ENCODE measurements around the gene TMEM150B.

The TMEM150B gene

GRCh38 chr19:55269299-55269698, 55.8 kb downstream of the TMEM150B start:
- peaks cover 43% of the 10 kb centered on the region for H3K36me3 ChIP-seq (ENCODE audit: insufficient read depth, low read length)
- H3K4me1 ChIP-seq (ENCODE audit: insufficient read depth, low read length): no peaks in the 10 kb centered on the region
- no peak overlapping the region for H3K4me3 ChIP-seq (ENCODE audit: low read depth in 1 of 2, low read length in 2 of 2)
- H3K27ac ChIP-seq (ENCODE audit: low read length): no peak overlapping the region
- H3K9ac ChIP-seq (ENCODE audit: low read depth, low read length): no peak overlapping the region
- H3K9me3 ChIP-seq (ENCODE audit: insufficient read depth, low read length, severe bottlenecking): no peaks in the 10 kb centered on the region
- H3K4me2 ChIP-seq (ENCODE audit: insufficient read depth, low read length): no peak overlapping the region
- TF ChIP-seq EZH2 (IDR thresholded peaks at IDR 0.05; ENCODE audit: borderline replicate concordance, low read depth, low read length, severe bottlenecking): no peak
- no peak for TF ChIP-seq CTCF (IDR thresholded peaks at IDR 0.05; ENCODE audit: borderline replicate concordance, extremely low read depth, low read length, poor library complexity, severe bottlenecking)
- H4K20me1 ChIP-seq (ENCODE audit: insufficient read depth, low read length): peaks cover 2% of the 10 kb centered on the region
- DNase-seq: no peak
- no peak for ATAC-seq (ENCODE audit: insufficient read depth, low read depth)
- no peak overlapping the region for H2AFZ ChIP-seq (ENCODE audit: low read depth, low read length)
- H3K79me2 ChIP-seq (ENCODE audit: insufficient read depth, low read length): peaks cover 6% of the 10 kb centered on the region; the same call in 1 of the 2 replicates
- no peaks in the 10 kb centered on the region for H3K27me3 ChIP-seq (ENCODE audit: insufficient read depth, low read length, poor library complexity)

- H3K36me3 ChIP-seq (ENCODE audit: insufficient read depth, low read length): peaks cover 25% of the 10 kb centered on the region
- TF ChIP-seq EZH2 (IDR thresholded peaks at IDR 0.05; ENCODE audit: borderline replicate concordance, low read depth, low read length, severe bottlenecking): no peak
- no peak for ATAC-seq (ENCODE audit: insufficient read depth, low read depth)
Measured at GRCh38 chr19:55266840-55267239, 58.3 kb downstream of the TMEM150B start.

GRCh38 chr19:55266404-55266803, 58.7 kb downstream of the TMEM150B start:
- DNase-seq (no peak), ATAC-seq (ENCODE audit: insufficient read depth, low read depth) (no peak)
- Histone ChIP-seq H3K27ac (ENCODE audit: low read length) (no peak overlapping the region), H2AFZ (ENCODE audit: low read depth, low read length) (no peak overlapping the region), H3K27me3 (ENCODE audit: insufficient read depth, low read length, poor library complexity) (no peaks in the 10 kb centered on the region), H3K9ac (ENCODE audit: low read depth, low read length) (no peak overlapping the region), H3K79me2 (ENCODE audit: insufficient read depth, low read length) (peaks cover 6% of the 10 kb centered on the region; the same call in 1 of the 2 replicates), H3K36me3 (ENCODE audit: insufficient read depth, low read length) (peaks cover 20% of the 10 kb centered on the region), H3K4me1 (ENCODE audit: insufficient read depth, low read length) (no peaks in the 10 kb centered on the region), H3K9me3 (ENCODE audit: insufficient read depth, low read length, severe bottlenecking) (no peaks in the 10 kb centered on the region), H4K20me1 (ENCODE audit: insufficient read depth, low read length) (peaks cover under 1% of the 10 kb centered on the region), H3K4me3 (ENCODE audit: low read depth in 1 of 2, low read length in 2 of 2) (no peak overlapping the region), H3K4me2 (ENCODE audit: insufficient read depth, low read length) (no peak overlapping the region)
- TF ChIP-seq CTCF (IDR thresholded peaks at IDR 0.05; ENCODE audit: borderline replicate concordance, extremely low read depth, low read length, poor library complexity, severe bottlenecking) (no peak), EZH2 (IDR thresholded peaks at IDR 0.05; ENCODE audit: borderline replicate concordance, low read depth, low read length, severe bottlenecking) (no peak)

More at GRCh38 chr19:55266840-55267239, 58.3 kb downstream of the TMEM150B start:
- H3K27ac ChIP-seq (ENCODE audit: low read length): no peak overlapping the region
- DNase-seq: no peak
- H2AFZ ChIP-seq (ENCODE audit: low read depth, low read length): no peak overlapping the region
- H3K4me2 ChIP-seq (ENCODE audit: insufficient read depth, low read length): no peak overlapping the region
- H3K4me3 ChIP-seq (ENCODE audit: low read depth in 1 of 2, low read length in 2 of 2): no peak overlapping the region
- no peaks in the 10 kb centered on the region for H3K9me3 ChIP-seq (ENCODE audit: insufficient read depth, low read length, severe bottlenecking)
- peaks cover 2% of the 10 kb centered on the region for H4K20me1 ChIP-seq (ENCODE audit: insufficient read depth, low read length)
- peaks cover 6% of the 10 kb centered on the region; the same call in 1 of the 2 replicates for H3K79me2 ChIP-seq (ENCODE audit: insufficient read depth, low read length)
- no peaks in the 10 kb centered on the region for H3K4me1 ChIP-seq (ENCODE audit: insufficient read depth, low read length)
- H3K27me3 ChIP-seq (ENCODE audit: insufficient read depth, low read length, poor library complexity): no peaks in the 10 kb centered on the region
- H3K9ac ChIP-seq (ENCODE audit: low read depth, low read length): no peak overlapping the region

- TF ChIP-seq EZH2 (IDR thresholded peaks at IDR 0.05; ENCODE audit: borderline replicate concordance, low read depth, low read length, severe bottlenecking): no peak
- TF ChIP-seq CTCF (IDR thresholded peaks at IDR 0.05; ENCODE audit: borderline replicate concordance, extremely low read depth, low read length, poor library complexity, severe bottlenecking): no peak
- ATAC-seq (ENCODE audit: insufficient read depth, low read depth) (no peak), DNase-seq (no peak)
- no peaks in the 10 kb centered on the region; the same call in 1 of the 2 replicates for H4K20me1 ChIP-seq (ENCODE audit: insufficient read depth, low read length)
- H3K4me2 ChIP-seq (ENCODE audit: insufficient read depth, low read length): no peak overlapping the region
- peaks cover 16% of the 10 kb centered on the region for H3K36me3 ChIP-seq (ENCODE audit: insufficient read depth, low read length)
- no peak overlapping the region for H3K27ac ChIP-seq (ENCODE audit: low read length)
- H3K9ac ChIP-seq (ENCODE audit: low read depth, low read length): no peak overlapping the region
- H3K79me2 ChIP-seq (ENCODE audit: insufficient read depth, low read length): peaks cover 6% of the 10 kb centered on the region; the same call in 1 of the 2 replicates
- no peaks in the 10 kb centered on the region for H3K27me3 ChIP-seq (ENCODE audit: insufficient read depth, low read length, poor library complexity)
- H2AFZ ChIP-seq (ENCODE audit: low read depth, low read length): no peak overlapping the region
- no peaks in the 10 kb centered on the region for H3K9me3 ChIP-seq (ENCODE audit: insufficient read depth, low read length, severe bottlenecking)
- H3K4me1 ChIP-seq (ENCODE audit: insufficient read depth, low read length): peaks cover 1% of the 10 kb centered on the region
- H3K4me3 ChIP-seq (ENCODE audit: low read depth in 1 of 2, low read length in 2 of 2): no peak overlapping the region
Measured at GRCh38 chr19:55265723-55266386, 59.3 kb downstream of the TMEM150B start.

Measured in DND-41 (cell line).